Measurements from ENCODE around the gene MRPL36.

Gene MRPL36

GRCh38 chr5:1824903-1825841 lies 25.5 kb upstream of the MRPL36 start:
- Histone ChIP-seq H3K36me3 (peaks cover 33% of the 10 kb centered on the region), H3K27me3 (no peaks in the 10 kb centered on the region), H3K4me3 (ENCODE audit: low read depth in 1 of 2, low read length in 1 of 2) (no peak overlapping the region), H3K27ac (no peak overlapping the region), H3K9me3 (no peaks in the 10 kb centered on the region), H3K4me1 (ENCODE audit: control insufficient read depth in 1 of 2, insufficient read depth in 1 of 2, low read depth in 1 of 2, low read length in 1 of 2) (no peaks in the 10 kb centered on the region)
- TF ChIP-seq CTCF (IDR thresholded peaks at IDR 0.05) = no peak

- Histone ChIP-seq H3K9me3 (no peaks in the 10 kb centered on the region), H3K27me3 (no peaks in the 10 kb centered on the region), H3K4me1 (ENCODE audit: control insufficient read depth in 1 of 2, insufficient read depth in 1 of 2, low read depth in 1 of 2, low read length in 1 of 2) (no peaks in the 10 kb centered on the region), H3K4me3 (ENCODE audit: low read depth in 1 of 2, low read length in 1 of 2) (no peak overlapping the region), H3K27ac (no peak overlapping the region), H3K36me3 (peaks cover 33% of the 10 kb centered on the region)
- no peak for TF ChIP-seq CTCF (IDR thresholded peaks at IDR 0.05)
These were observed 24.6 kb upstream of the MRPL36 start for GRCh38 chr5:1824109-1824821.

- no peak overlapping the region for H3K4me3 ChIP-seq (ENCODE audit: low read depth in 1 of 2, low read length in 1 of 2)
- H3K27ac ChIP-seq = no peak overlapping the region
- H3K9me3 ChIP-seq = no peaks in the 10 kb centered on the region
- TF ChIP-seq CTCF (IDR thresholded peaks at IDR 0.05) = no peak
- no peaks in the 10 kb centered on the region for H3K4me1 ChIP-seq (ENCODE audit: control insufficient read depth in 1 of 2, insufficient read depth in 1 of 2, low read depth in 1 of 2, low read length in 1 of 2)
- H3K36me3 ChIP-seq = peaks cover 38% of the 10 kb centered on the region
- no peaks in the 10 kb centered on the region for H3K27me3 ChIP-seq
These were observed 23.9 kb upstream of the MRPL36 start for GRCh38 chr5:1823381-1824034.

- Histone ChIP-seq H3K4me1 (ENCODE audit: control insufficient read depth in 1 of 2, insufficient read depth in 1 of 2, low read depth in 1 of 2, low read length in 1 of 2) (no peaks in the 10 kb centered on the region), H3K36me3 (peaks cover 55% of the 10 kb centered on the region), H3K27ac (no peak overlapping the region), H3K27me3 (no peaks in the 10 kb centered on the region), H3K9me3 (no peaks in the 10 kb centered on the region), H3K4me3 (ENCODE audit: low read depth in 1 of 2, low read length in 1 of 2) (no peak overlapping the region)
- no peak for TF ChIP-seq CTCF (IDR thresholded peaks at IDR 0.05)
These were observed 22.2 kb upstream of the MRPL36 start for GRCh38 chr5:1821862-1822261.

- no peak overlapping the region for H3K4me3 ChIP-seq (ENCODE audit: low read depth in 1 of 2, low read length in 1 of 2)
- H3K27me3 ChIP-seq = no peaks in the 10 kb centered on the region
- peaks cover 64% of the 10 kb centered on the region for H3K36me3 ChIP-seq
- no peak overlapping the region for H3K27ac ChIP-seq
- H3K9me3 ChIP-seq = no peaks in the 10 kb centered on the region
- H3K4me1 ChIP-seq (ENCODE audit: control insufficient read depth in 1 of 2, insufficient read depth in 1 of 2, low read depth in 1 of 2, low read length in 1 of 2) = no peaks in the 10 kb centered on the region
- no peak for TF ChIP-seq CTCF (IDR thresholded peaks at IDR 0.05)
These were observed 21.3 kb upstream of the MRPL36 start for GRCh38 chr5:1820926-1821325.
